SU-DHL-6 (cell line): Measurements from ENCODE around the gene NRP1.

ENCODE experiments used
- H2AFZ ChIP-seq: fragments of 200-600 bp; sonication (generic); 2 replicates; pipeline ENCODE4 v1.6.1; 2014; ENCODE audit warnings: low read depth, mild to moderate bottlenecking, moderate library complexity, mixed read lengths, antibody characterized with exemption, low read length; ENCODE audit not compliant: severe bottlenecking
- H3F3A ChIP-seq: fragments of 200-600 bp; shearing (Covaris generic); 2 replicates; pipeline ENCODE4 v1.6.0; 2016; ENCODE audit warnings: antibody characterized with exemption, mild to moderate bottlenecking; ENCODE audit not compliant: insufficient read depth
- H3K27ac ChIP-seq: fragments of 200-600 bp; sonication (generic); 2 replicates; pipeline ENCODE4 v1.5.1; 2016; ENCODE audit warnings: low read depth, mild to moderate bottlenecking, low read length, moderate library complexity, mixed read lengths
- H3K27me3 ChIP-seq: fragments of 200-600 bp; sonication (generic), shearing (Covaris generic); 2 replicates; pipeline ENCODE4 v1.6.0; 2014; ENCODE audit warnings: mild to moderate bottlenecking, low read length
- H3K36me3 ChIP-seq: fragments of 200-600 bp; sonication (generic); 2 replicates; pipeline ENCODE4 v1.6.1; 2014; ENCODE audit warnings: mild to moderate bottlenecking, low read length, mixed read lengths
- H3K4me2 ChIP-seq: fragments of 300-600, 200-600 bp; shearing (Covaris generic), sonication (generic); 2 replicates; pipeline ENCODE4 v1.6.0; 2014; ENCODE audit warnings: low read length, low read depth, mild to moderate bottlenecking; ENCODE audit not compliant: poor library complexity, severe bottlenecking
- H3K4me3 ChIP-seq: fragments of 200-600 bp; sonication (generic); 2 replicates; pipeline ENCODE4 v1.5.1; 2014; ENCODE audit warnings: antibody characterized with exemption, low read length, mild to moderate bottlenecking, mixed read lengths; ENCODE audit not compliant: insufficient read depth, poor library complexity, severe bottlenecking
- H3K79me2 ChIP-seq: fragments of 200-600 bp; sonication (generic); 2 replicates; pipeline ENCODE4 v1.6.1; 2014; ENCODE audit warnings: mild to moderate bottlenecking, low read length, moderate library complexity; ENCODE audit not compliant: insufficient read depth
- H3K9ac ChIP-seq: fragments of 200-600 bp; sonication (generic); 2 replicates; pipeline ENCODE4 v1.7.0; 2014; ENCODE audit warnings: mild to moderate bottlenecking, low read length
- H3K9me2 ChIP-seq: fragments of 200-600 bp; sonication (generic); replicated peaks from 2 replicates; pipeline ENCODE4 v1.6.1; 2014; ENCODE audit warnings: low read length; ENCODE audit not compliant: insufficient read depth
- H3K9me3 ChIP-seq: fragments of 200-600 bp; sonication (generic); 2 replicates; pipeline ENCODE4 v1.6.1; 2014; ENCODE audit warnings: low read length, mixed read lengths; ENCODE audit not compliant: insufficient read depth
- H4K20me1 ChIP-seq: fragments of 200-600 bp; sonication (generic); 2 replicates; pipeline ENCODE4 v1.6.1; 2014; ENCODE audit warnings: low read depth, mild to moderate bottlenecking, antibody characterized with exemption, low read length, moderate library complexity, mixed read lengths
- CTCF ChIP-seq: fragments of 200-600 bp; sonication (generic); IDR thresholded peaks from one replicate; pipeline ENCODE4 v1.5.1; 2017; ENCODE audit warnings: antibody characterized with exemption, mild to moderate bottlenecking, low read length, moderate library complexity; ENCODE audit not compliant: insufficient read depth, poor library complexity, severe bottlenecking
- EZH2phosphoT487 ChIP-seq: fragments of 200-600 bp; sonication (generic), shearing (Covaris generic); conservative IDR thresholded peaks from 2 replicates; pipeline ENCODE4 v1.6.1; 2018; ENCODE audit warnings: mild to moderate bottlenecking, antibody characterized with exemption, low read length, moderate library complexity, mixed read lengths

Gene NRP1

GRCh38 chr10:33274096-33274785 is 60.2 kb downstream of the NRP1 start:
- no peaks in the 10 kb centered on the region for H3K9me2 ChIP-seq
- H3K4me3 ChIP-seq: no peak overlapping the region
- no peak overlapping the region for H3K27ac ChIP-seq
- H3K4me2 ChIP-seq: no peak overlapping the region
- H3K27me3 ChIP-seq: no peaks in the 10 kb centered on the region
- no peaks in the 10 kb centered on the region for H3F3A ChIP-seq
- H3K9ac ChIP-seq: no peak overlapping the region
- H3K9me3 ChIP-seq: no peaks in the 10 kb centered on the region
- no peaks in the 10 kb centered on the region for H3K79me2 ChIP-seq
- no peaks in the 10 kb centered on the region for H3K36me3 ChIP-seq
- no peak for TF ChIP-seq CTCF
- TF ChIP-seq EZH2phosphoT487: no peak
- H4K20me1 ChIP-seq: no peaks in the 10 kb centered on the region
- H2AFZ ChIP-seq: no peak overlapping the region

DNA sequence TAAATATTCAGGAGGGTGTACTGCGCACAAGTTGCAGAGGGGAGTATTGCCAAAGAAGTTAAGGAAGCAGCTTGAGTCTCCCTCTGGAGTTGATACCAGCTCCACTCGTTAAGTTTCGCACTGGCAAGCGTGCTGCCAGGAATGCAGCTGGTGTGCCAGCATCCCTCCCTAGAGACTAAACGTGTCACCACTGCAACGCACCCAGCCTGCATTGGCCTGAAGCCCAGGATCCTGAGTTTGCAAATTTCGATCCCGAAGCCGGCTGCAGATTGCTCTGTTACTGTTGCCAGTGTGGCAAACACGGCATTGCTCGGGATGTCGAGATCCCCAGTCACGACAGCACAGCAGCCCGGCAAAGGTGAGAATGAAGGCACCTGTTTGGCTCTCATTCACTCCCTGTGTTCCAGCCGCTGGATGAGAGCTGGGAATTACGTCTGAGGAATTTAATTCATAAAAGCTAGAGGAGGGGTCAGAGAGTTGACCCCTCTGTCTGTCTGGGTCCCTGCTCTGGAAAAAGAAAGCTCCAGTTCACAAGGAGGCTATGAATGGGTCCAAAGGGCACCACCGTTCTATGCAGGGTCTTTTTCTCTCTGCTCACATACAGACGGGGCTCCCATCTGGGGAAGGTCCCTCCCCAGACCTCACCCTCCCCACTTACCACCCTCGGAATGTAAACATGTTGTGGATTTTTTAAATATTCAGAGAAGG is 61.0 kb downstream of the NRP1 start:
- Histone ChIP-seq H3K79me2 (no peaks in the 10 kb centered on the region), H3K27me3 (no peaks in the 10 kb centered on the region), H3K36me3 (no peaks in the 10 kb centered on the region), H3K9me2 (no peaks in the 10 kb centered on the region), H4K20me1 (no peaks in the 10 kb centered on the region), H3K9ac (no peak overlapping the region), H3K9me3 (no peaks in the 10 kb centered on the region), H3K4me2 (no peak overlapping the region), H2AFZ (no peak overlapping the region), H3K4me3 (no peak overlapping the region), H3F3A (no peaks in the 10 kb centered on the region), H3K27ac (no peak overlapping the region)
- TF ChIP-seq CTCF: no peak
- no peak for TF ChIP-seq EZH2phosphoT487

- Histone ChIP-seq H3K9ac (no peak overlapping the region), H3K27me3 (no peaks in the 10 kb centered on the region), H3K9me2 (no peaks in the 10 kb centered on the region), H3K79me2 (no peaks in the 10 kb centered on the region), H3K36me3 (no peaks in the 10 kb centered on the region), H3K27ac (no peak overlapping the region), H4K20me1 (no peaks in the 10 kb centered on the region), H3F3A (no peaks in the 10 kb centered on the region), H2AFZ (no peak overlapping the region), H3K9me3 (no peaks in the 10 kb centered on the region), H3K4me3 (no peak overlapping the region), H3K4me2 (no peak overlapping the region)
- TF ChIP-seq EZH2phosphoT487 (no peak), CTCF (no peak)
Measured at GRCh38 chr10:33272635-33273034, 61.8 kb downstream of the NRP1 start.
